Measurements from ENCODE around the gene COBLL1. TPM values are rescaled to one million over a fixed set of nuclear protein-coding genes. Genes with fewer than 3 reads are reported as not detected.

The COBLL1 gene
- total and polyA plus RNA-seq, 9 donors, result 11.5 to 56.8 (median 38.4) TPM

DNA sequence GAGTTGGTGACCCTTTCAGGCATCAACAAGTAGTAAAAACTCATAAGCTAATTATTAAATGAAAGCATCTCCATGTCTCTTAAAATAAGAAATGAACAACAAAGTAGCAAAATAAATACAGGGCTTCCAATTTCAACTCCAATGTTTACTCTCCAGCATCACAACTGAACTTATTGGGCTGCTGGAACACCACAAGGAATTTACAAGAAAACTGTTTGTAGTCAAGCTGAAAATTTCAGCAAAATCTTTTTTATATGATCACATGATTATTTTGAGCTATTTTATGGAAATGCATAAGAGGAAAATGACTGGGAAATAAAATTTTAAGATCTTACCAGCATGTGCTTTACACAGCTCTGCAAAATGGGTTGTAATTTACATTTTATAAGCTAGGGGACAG is 28.1 kb downstream of the COBLL1 start:
- H3K36me3 ChIP-seq, result no peaks in the 10 kb centered on the region
- TF ChIP-seq EP300 (IDR thresholded peaks at IDR 0.05), result no peak
- TF ChIP-seq POLR2A (IDR thresholded peaks at IDR 0.05), result no peak
- no peak for TF ChIP-seq CTCF (IDR thresholded peaks at IDR 0.05)
- peaks cover 1% of the 10 kb centered on the region for H3K4me1 ChIP-seq (ENCODE audit: insufficient read depth)
- H3K27me3 ChIP-seq, result no peaks in the 10 kb centered on the region
- intact Hi-C loops (cut with DNase I), result no loop called here
- H3K9me3 ChIP-seq, result no peaks in the 10 kb centered on the region
- no peak overlapping the region for H3K4me3 ChIP-seq
- no peak overlapping the region for H3K27ac ChIP-seq
- DNase-seq, result no peak

DNA sequence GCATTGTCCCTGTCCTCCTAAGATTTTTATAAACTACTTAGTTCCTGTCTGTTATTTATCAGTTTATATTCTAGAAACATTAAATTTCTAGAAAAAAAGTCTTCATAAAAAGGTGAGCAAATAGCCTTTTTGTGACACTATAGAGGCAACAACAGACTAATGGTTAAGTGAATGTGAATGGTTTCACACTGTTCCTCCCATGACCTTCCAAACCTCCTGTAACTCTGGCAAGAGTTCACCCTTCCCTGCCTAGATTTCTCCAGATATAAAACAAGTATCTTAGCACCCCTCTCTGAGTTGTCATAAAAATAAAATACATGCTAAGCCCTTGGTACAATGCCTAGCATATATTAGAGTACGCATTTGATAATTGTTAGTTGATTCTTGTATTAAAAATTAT is 29.2 kb downstream of the COBLL1 start:
- intact Hi-C loops (cut with DNase I), result no loop called here
- H3K36me3 ChIP-seq, result no peaks in the 10 kb centered on the region
- no peak overlapping the region for H3K27ac ChIP-seq
- WGBS, 3 donors, result 93 to 100% (median 98%) methylated on average over 1 of the region's 1 CpG
- H3K4me1 ChIP-seq (ENCODE audit: insufficient read depth), result peaks cover 1% of the 10 kb centered on the region
- H3K9me3 ChIP-seq, result no peaks in the 10 kb centered on the region
- no peak overlapping the region for H3K4me3 ChIP-seq
- no peaks in the 10 kb centered on the region for H3K27me3 ChIP-seq
- no peak for TF ChIP-seq EP300 (IDR thresholded peaks at IDR 0.05)
- TF ChIP-seq POLR2A (IDR thresholded peaks at IDR 0.05), result no peak
- TF ChIP-seq CTCF (IDR thresholded peaks at IDR 0.05), result no peak
- no peak for DNase-seq

- H3K9me3 ChIP-seq, result no peaks in the 10 kb centered on the region
- H3K4me1 ChIP-seq (ENCODE audit: insufficient read depth), result no peaks in the 10 kb centered on the region
- intact Hi-C loops (cut with DNase I), result no loop called here
- no peak overlapping the region for H3K4me3 ChIP-seq
- no peaks in the 10 kb centered on the region for H3K36me3 ChIP-seq
- no peak overlapping the region for H3K27ac ChIP-seq
- no peak for DNase-seq
- 83 to 93% (median 85%) methylated on average over 2 of the region's 2 CpGs for WGBS, 3 donors
- TF ChIP-seq CTCF (IDR thresholded peaks at IDR 0.05) (no peak), POLR2A (IDR thresholded peaks at IDR 0.05) (no peak), EP300 (IDR thresholded peaks at IDR 0.05) (no peak)
- H3K27me3 ChIP-seq, result no peaks in the 10 kb centered on the region
Measured at GRCh38 chr2:164811819-164812218, 29.8 kb downstream of the COBLL1 start.

GRCh38 chr2:164810843-164811242 is 30.8 kb downstream of the COBLL1 start:
- Histone ChIP-seq H3K27ac (no peak overlapping the region), H3K4me3 (no peak overlapping the region), H3K9me3 (no peaks in the 10 kb centered on the region), H3K4me1 (ENCODE audit: insufficient read depth) (no peaks in the 10 kb centered on the region), H3K36me3 (no peaks in the 10 kb centered on the region), H3K27me3 (no peaks in the 10 kb centered on the region)
- intact Hi-C loops (cut with DNase I), result no loop called here
- TF ChIP-seq POLR2A (IDR thresholded peaks at IDR 0.05), result no peak
- no peak for TF ChIP-seq EP300 (IDR thresholded peaks at IDR 0.05)
- no peak for TF ChIP-seq CTCF (IDR thresholded peaks at IDR 0.05)
- no peak for DNase-seq

DNA sequence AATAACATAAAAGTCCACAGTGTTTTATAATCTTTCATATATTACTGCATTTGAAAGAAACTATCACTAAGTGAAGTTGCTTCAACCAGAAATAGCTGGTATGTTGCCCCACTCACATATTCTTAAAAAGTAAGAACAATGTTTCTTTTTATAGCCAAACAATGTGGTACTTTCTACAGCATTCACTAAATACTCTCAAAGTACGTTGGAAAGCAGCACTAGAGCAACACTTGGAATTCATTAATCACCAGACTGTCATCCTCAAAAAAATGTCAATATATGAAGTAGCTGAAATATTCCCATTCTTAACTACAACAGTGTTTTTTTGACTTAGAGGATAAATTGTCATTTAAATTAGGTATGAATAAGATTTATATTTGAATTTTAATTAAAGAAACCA is 32.8 kb downstream of the COBLL1 start:
- Histone ChIP-seq H3K4me3 (no peak overlapping the region), H3K36me3 (no peaks in the 10 kb centered on the region), H3K27me3 (no peaks in the 10 kb centered on the region), H3K4me1 (ENCODE audit: insufficient read depth) (peaks cover 1% of the 10 kb centered on the region), H3K9me3 (no peaks in the 10 kb centered on the region), H3K27ac (no peak overlapping the region)
- intact Hi-C loops (cut with DNase I), result no loop called here
- no peak for TF ChIP-seq CTCF (IDR thresholded peaks at IDR 0.05)
- TF ChIP-seq EP300 (IDR thresholded peaks at IDR 0.05), result no peak
- no peak for TF ChIP-seq POLR2A (IDR thresholded peaks at IDR 0.05)
- no peak for DNase-seq
- WGBS, 3 donors, result 7 to 25% (median 8%) methylated on average over 1 of the region's 1 CpG
